GM19099 (cell line): ENCODE data around the gene GRK5.

ENCODE experiments used
- POLR2A ChIP-seq: IDR thresholded peaks from 3 replicates; pipeline ENCODE4 v1.6.1; 2011; ENCODE audit warnings: low read depth; ENCODE audit not compliant: insufficient read length; ENCODE audit errors: extremely low read depth

Gene GRK5

GRCh38 chr10:119319920-119320258 lies 112.5 kb downstream of the GRK5 start:
- no peak for TF ChIP-seq POLR2A

- no peak for TF ChIP-seq POLR2A
Measured at GRCh38 chr10:119320981-119321380, 113.6 kb downstream of the GRK5 start.

DNA sequence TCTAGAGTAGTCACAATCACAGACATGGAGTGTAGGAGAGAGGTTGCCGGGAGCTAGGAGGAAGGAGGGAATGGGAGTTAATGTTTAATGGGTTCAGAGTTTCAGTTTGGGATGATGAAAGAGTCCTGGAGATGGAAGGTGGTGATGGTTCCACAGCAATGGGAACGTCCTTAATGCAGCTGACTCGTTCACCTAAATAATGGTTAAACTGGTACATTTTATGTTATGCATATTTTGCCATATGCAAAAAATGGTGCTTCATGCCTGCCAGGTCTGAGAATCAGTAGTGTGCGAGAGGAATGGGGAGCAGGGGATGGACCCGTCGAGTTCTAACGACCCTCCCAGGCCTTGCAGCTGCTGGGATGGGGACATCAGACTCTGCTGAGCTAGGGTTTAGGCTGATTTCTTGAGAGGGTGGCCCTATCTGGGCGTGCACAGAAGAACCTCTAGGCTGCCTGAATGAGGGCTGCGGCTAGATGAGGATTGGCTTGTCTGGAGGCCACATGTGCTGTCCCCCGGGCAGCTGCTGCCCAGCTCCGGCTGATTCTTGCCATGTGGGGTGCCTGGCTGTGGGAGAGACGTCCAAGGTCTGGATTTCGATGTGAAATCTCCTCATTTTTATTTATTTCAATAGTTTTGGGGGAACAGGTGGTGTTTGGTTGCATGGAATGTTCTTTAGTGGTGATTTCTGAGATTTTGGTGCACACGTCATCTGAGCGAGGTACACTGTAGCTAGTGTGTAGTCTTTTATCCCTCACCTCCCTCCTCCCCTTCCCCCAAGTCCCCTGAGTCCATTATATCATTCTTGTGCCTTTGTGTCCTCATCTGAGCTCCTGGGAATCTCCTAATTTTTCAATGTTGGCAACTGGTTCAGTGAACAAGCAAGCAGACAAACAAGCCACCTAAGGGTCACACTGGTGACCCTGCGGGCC lies 116.0 kb downstream of the GRK5 start:
- no peak for TF ChIP-seq POLR2A

GRCh38 chr10:119325131-119325530 lies 117.8 kb downstream of the GRK5 start:
- no peak for TF ChIP-seq POLR2A

DNA sequence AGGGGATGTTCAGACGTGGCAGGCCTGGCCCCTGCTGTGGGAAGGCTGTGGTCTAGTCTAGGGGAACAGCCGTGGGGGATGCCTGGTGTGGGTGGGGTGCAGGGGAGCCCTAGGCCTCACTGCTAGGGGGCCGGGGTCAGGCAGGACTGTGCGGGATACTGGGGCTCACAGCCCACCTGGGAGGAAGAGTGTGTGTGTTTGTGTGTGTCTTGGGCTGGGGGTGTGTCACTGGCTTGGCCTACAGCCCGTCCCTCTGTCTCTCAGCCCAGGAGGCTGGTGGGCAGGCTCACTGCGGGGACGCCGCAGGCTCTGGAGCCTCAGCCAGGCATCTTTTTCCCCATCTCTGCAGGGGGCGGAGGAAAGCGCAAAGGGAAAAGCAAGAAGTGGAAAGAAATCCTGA lies 118.8 kb downstream of the GRK5 start:
- TF ChIP-seq POLR2A = no peak

DNA sequence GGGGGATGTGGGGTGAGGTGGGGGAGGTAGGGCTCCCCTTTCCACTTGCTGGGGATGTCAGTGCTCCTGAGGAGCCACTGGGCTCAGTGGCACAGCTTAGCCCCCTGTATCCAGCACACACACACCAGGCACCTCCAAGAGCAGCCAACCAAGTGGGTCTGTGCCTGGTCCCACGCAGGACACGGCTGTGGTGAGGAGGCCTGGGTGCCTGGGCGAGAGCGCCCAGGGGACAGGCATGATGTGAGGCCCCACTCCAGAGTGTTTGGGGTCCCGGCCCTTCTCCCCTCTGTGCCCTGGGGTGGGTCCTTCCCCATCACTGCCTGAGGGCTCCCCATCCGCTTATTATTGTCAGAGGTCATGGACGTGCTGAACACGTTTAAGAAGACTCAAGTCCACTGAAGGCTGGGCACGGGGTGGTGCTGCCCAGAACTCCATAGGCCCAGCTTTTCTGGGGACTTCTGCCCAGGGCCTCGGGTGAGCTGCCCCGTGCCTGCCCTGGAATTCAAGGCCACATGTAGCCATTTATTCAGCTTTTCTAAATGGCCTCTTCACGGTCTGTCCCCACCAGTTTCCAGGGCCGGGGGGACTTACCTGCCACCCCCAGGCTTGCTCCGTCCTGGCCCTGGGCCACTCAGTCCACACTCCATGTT lies 119.8 kb downstream of the GRK5 start:
- no peak for TF ChIP-seq POLR2A

DNA sequence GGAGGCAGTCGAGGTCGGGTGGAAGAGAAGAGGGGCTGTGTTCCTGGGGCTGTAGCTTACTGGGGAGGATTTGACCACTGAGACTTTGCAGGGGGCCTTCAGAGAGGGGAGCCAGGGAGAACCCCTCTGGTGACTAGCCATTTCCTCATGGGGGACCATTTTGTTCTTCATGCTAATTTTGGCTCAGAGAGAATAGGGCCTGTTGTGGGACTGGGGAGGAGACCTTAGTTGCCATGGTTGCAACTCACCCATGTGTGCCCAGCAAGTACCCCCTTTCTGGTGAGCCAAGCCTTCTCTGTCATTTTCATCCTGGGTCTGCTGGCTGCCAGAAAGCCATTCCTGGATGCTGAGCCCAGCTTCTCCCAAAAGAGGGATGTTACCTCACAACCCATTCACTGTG lies 120.9 kb downstream of the GRK5 start:
- TF ChIP-seq POLR2A = no peak

- no peak for TF ChIP-seq POLR2A
Measured at GRCh38 chr10:119330342-119330741, 123.0 kb downstream of the GRK5 start.

- no peak for TF ChIP-seq POLR2A
Measured at GRCh38 chr10:119331061-119331460, 123.7 kb downstream of the GRK5 start.

DNA sequence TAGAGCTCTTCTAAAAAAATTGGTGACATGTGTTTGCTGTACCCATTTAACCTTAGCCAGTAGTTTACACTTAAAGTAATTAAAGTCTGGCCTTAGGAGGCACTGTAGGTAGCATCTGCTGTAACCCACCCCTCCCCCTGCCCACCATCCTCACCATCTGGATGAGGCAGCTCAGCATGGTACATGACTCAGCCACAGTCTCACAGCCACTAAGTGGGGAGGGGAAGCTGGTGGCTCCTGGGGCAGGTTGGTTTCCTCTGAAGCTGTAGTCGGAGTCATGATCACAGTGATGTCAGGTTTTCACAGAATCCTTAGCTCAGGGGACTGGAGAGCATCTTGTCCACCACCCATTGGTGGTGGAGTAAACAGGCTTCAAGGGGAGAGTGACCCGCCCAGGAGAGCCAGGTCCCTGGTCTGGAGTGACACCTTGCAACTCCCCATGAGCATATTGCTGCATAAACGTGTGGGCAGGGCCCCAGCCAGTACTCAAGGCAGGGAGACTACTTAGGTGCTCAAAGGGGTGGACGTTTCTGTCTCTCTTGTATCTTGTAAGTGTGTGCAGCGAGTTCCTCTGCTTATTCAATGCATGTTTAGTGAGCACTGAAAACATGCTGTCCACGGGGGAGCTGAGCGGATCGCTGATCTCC lies 125.9 kb downstream of the GRK5 start:
- TF ChIP-seq POLR2A = no peak

DNA sequence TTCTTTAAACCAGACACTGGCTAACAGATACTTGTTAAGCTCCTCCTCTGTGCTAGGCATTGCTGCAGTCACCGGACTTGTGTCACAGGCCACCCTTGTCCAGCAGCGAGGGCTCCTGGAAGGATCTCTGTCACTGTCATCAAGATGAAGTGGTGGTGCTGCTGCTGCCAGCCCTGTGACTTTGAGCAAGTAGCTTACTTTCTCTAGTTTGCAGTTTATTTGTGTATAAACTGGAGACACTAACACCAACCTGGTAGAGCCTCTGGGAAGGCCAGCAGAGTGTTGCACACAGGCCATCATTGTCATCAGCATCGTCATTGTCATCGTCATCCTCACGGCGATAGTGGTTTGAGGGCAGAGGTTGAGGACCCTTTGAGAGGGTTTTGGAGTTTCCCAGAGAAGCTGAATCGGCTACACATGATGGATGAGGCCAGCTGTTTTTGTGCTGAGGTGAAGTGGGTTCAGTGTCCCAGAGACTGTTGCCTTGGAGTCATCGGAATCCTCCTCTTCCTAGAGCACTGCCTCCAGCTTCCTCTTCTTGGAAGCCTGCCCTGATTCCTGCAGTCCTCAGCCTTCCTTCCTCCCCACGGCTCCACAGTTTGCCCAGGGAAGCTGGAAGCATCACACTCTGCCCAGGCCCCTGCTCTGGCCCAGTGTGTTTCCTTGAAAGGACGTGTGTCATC lies 128.4 kb downstream of the GRK5 start:
- no peak for TF ChIP-seq POLR2A

- no peak for TF ChIP-seq POLR2A
Measured at GRCh38 chr10:119336599-119336998, 129.2 kb downstream of the GRK5 start.

DNA sequence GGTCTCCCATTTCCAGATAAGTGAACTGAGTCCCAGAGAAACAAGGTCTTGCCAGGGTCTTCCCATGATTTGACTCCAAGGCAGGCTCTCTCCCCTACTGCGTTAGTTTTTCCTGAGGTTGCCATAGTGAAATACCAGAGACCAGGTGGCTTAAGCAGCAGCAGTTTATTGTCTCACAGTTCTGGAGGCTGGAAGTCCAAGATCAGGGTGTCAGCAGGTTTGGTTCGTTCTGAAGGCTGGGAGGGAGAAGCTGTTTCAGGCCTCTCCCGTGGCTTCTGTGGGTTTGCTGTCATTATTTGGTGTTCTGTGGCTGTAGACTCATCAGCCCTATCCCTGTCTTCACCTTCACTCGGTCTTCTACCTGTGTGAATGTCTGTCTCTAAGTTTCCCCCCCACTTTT lies 129.9 kb downstream of the GRK5 start:
- no peak for TF ChIP-seq POLR2A

- no peak for TF ChIP-seq POLR2A
Measured at GRCh38 chr10:119337796-119338432, 130.5 kb downstream of the GRK5 start.

GRCh38 chr10:119339109-119339508 lies 131.7 kb downstream of the GRK5 start:
- TF ChIP-seq POLR2A = no peak
